Muscle of arm (tissue), 12 donors: ENCODE results near the gene PLEKHH2. TPM values are rescaled to one million over a fixed set of nuclear protein-coding genes. Genes with fewer than 3 reads are reported as not detected.
"Not testable (repeated sequence)": the region's sequence is repeated elsewhere in the genome, so short reads cannot be mapped to it uniquely, and the experiment has no call there.

Source experiments
- DNase-seq: peaks from one replicate; pipeline ENCODE4 v3.0.0-alpha.2; 2013
- polyA plus RNA-seq, 12 donors: library from polyadenylated mRNA; unstranded; fragments of 120-200 nt; gene quantifications; one replicate each; pipeline ENCODE4 v1.2.1, GENCODE V29; 2013; ENCODE audit not compliant: insufficient read length in 12 of 12

PLEKHH2 gene
- polyA plus RNA-seq, 12 donors, result 5.3 to 37.4 (median 6.9) TPM; not detected in 1

- DNase-seq, result not testable (repeated sequence)
Measured at GRCh38 chr2:43636153-43636552, 907 bp upstream of the PLEKHH2 start.

GRCh38 chr2:43636621-43637020 lies 439 bp upstream of the PLEKHH2 start:
- no peak for DNase-seq

GRCh38 chr2:43642363-43642762 lies 5.3 kb downstream of the PLEKHH2 start:
- DNase-seq, result no peak

- no peak for DNase-seq
Measured at GRCh38 chr2:43643680-43644079, 6.6 kb downstream of the PLEKHH2 start.

GRCh38 chr2:43648994-43649701 lies 12.1 kb downstream of the PLEKHH2 start:
- DNase-seq, result peak; percentile 51

GRCh38 chr2:43653506-43653905 lies 16.4 kb downstream of the PLEKHH2 start:
- DNase-seq, result no peak

- DNase-seq, result no peak
Measured at GRCh38 chr2:43657241-43657640, 20.2 kb downstream of the PLEKHH2 start.

- DNase-seq, result no peak
Measured at GRCh38 chr2:43675646-43676321, 38.7 kb downstream of the PLEKHH2 start.

- DNase-seq, result peak; percentile 59
Measured at GRCh38 chr2:43676322-43677050, 39.4 kb downstream of the PLEKHH2 start, which contains the start of gene C1GALT1C1L. Gene C1GALT1C1L (minus strand): TSS chr2:43676429. CDS start chr2:43676322, 107 bp downstream.

GRCh38 chr2:43677783-43678182 lies 40.7 kb downstream of the PLEKHH2 start:
- not testable (repeated sequence) for DNase-seq

- no peak for DNase-seq
Measured at GRCh38 chr2:43685357-43685756, 48.3 kb downstream of the PLEKHH2 start.

GRCh38 chr2:43689999-43690398 lies 52.9 kb downstream of the PLEKHH2 start:
- no peak for DNase-seq

GRCh38 chr2:43692428-43692994 lies 55.5 kb downstream of the PLEKHH2 start:
- DNase-seq, result no peak

GRCh38 chr2:43698140-43698539 lies 61.1 kb downstream of the PLEKHH2 start:
- DNase-seq, result not testable (repeated sequence)

- no peak for DNase-seq
Measured at GRCh38 chr2:43699761-43700160, 62.7 kb downstream of the PLEKHH2 start.

GRCh38 chr2:43701111-43701510 lies 64.1 kb downstream of the PLEKHH2 start:
- no peak for DNase-seq

GRCh38 chr2:43707255-43708015 lies 70.4 kb downstream of the PLEKHH2 start:
- DNase-seq, result no peak

GRCh38 chr2:43708178-43708577 lies 71.1 kb downstream of the PLEKHH2 start:
- DNase-seq, result no peak

GRCh38 chr2:43708891-43709290 lies 71.8 kb downstream of the PLEKHH2 start:
- DNase-seq, result no peak

GRCh38 chr2:43710866-43711265 lies 73.8 kb downstream of the PLEKHH2 start:
- no peak for DNase-seq

GRCh38 chr2:43714164-43714563 lies 77.1 kb downstream of the PLEKHH2 start:
- DNase-seq, result no peak
